Stimulated activated CD4-positive, alpha-beta T cell treated with anti-CD3 and anti-CD28 coated beads, Interleukin-1b, Interleukin-23, amount 100 ng/mL, for 48 hours (primary cell): ENCODE measurements around the gene KCNAB1.

Experiments used
- DNase-seq: peaks from one replicate; pipeline ENCODE4 v3.0.0-alpha.2; 2020

KCNAB1 gene

DNA sequence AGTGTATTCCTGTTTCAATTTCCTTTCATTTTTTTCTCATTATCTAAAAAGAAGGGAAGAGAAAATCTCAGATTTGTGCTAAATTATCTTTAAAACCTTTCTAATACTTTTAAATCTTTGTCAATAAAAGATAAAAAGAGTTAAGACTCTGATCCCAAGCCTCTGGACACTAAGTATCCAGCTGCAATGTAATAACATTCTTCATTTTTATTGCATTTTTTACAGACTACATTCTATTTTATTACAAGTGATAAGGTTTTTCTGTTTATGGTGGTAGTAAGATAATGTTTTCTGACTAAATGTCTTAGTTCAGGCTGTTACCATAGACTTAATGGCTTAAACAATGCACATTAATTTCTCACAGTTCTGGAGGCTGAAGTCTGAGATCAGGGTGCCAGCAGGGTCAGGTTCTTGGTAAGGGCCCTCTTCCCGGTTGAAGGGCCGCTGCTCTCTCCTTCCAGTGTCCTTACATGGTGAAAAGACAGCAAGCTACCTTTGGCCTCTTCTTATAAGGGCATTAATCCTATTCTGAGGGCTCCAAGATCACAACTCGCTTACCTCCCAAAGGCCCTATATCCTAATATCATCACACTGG is 19.7 kb downstream of the KCNAB1 start:
- DNase-seq: no peak

DNA sequence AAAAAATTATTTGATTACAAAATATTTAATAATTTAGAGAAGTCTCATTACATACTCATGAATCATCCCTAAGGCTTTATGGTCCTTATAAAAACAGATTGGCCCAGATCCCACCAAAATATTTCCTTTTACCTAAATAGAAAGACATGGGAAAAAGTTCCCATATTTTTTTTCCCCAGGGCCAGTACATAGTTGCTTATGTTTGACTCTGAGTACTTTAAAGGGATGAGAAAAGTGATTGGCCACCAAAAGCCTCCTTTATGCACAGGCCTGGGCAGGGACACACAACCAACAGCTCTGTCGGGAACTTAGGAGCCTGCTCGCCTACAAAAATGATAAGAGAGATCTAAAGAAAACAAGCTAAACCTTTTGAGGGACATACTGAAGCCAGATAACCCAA is 22.3 kb downstream of the KCNAB1 start:
- no peak for DNase-seq

DNA sequence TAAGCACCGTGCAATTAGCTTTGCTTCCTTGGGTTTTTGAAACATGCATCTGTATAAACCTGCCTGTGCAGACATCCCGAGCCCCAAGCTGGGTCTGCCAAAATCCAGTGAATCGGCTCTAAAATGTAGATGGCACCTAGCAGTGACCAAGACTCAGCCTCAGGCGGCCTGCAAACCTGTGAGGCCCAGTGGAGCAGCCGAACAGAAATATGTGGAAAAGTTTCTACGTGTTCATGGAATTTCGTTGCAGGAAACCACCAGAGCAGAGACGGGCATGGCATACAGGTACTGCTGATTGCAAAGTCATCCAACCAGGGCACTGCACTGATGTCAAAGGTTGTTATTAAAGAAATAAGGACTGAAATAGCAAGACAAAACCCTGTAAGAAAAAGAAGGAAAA is 22.8 kb downstream of the KCNAB1 start:
- DNase-seq: no peak

DNA sequence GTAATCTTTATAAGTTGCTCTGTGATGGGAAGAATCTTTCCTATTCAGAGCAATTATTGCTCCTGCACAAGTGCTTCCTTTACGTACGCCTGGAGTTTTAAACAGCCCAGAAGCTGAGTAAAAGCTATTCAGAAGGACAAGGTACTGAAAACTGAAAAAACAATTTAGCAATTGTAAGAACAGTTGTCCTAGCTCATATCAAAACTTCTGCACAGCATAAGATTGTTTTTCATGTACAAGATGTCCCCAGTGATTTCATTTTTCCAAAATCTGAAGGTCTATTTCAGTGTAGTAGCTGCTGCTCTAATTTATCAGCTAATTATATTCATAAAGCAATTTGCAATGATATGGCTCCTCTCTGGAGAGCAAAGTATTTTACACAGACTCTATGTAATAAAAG is 23.7 kb downstream of the KCNAB1 start:
- DNase-seq: no peak

DNA sequence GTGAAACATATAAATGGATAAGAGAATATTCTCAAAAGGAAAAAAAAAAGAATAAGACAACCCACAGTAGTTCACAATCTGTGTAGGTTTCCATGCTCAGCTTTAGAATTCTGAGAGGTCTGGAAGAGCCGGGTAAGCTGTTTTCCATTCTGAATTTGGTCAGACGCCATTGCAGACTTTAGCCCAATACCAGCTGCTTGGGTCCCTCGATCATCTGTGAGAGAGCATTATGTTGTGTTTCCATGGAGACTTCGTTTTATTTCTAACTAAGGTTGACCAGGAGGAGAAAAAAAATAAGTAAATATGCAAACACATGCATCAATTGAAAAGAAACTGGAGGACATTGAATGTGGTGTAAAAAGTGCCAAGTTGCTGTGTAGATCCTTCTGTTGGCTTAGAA is 25.5 kb downstream of the KCNAB1 start:
- no peak for DNase-seq

DNA sequence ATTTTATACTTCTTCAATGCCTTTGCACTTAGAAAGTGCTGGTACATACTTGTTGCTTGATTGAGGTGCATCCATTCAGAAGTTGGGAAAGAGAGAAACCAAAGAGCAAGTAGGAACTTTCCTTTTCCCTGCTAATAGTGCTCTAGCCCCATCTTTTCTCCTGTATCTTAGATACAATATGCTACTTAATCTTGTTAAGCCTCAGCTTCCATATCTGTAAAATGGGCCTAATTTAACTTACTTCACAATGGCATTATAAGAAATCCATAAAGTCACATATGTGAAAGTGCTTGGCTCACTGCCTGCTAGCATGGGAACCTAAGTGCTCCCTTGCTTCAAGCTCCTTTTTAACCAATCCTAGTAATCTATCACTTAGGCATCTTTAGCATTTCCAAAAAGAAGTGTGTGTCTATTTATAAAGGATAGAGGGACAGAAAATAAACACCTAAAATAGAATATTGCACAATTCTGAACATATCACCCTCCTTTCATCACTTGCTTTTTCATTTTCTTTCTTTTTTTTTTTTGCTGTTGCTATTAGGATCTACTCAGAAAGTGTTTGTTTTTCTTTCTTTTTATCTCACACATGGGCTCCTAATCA is 28.1 kb downstream of the KCNAB1 start:
- no peak for DNase-seq

DNA sequence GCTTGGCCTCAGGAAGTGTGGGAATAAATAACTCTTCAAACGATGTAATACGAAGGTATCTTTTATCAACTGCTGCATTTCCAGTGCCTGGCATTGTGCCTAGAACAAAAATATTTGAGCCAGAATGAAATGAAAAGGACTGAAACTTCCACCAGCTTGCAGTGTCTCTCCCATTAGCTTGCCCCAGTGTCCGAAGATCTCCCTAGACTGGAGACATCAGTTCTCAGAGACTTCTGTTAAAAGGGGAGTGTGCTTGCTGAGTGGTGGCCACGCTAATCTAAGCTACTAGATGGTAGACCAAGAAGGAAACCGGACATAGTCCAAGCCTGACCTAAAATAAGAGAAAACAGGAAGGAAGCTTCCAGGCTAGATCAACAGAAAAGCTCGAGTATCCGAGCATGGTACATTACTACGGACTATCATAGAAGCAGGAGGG is 28.6 kb downstream of the KCNAB1 start:
- no peak for DNase-seq

DNA sequence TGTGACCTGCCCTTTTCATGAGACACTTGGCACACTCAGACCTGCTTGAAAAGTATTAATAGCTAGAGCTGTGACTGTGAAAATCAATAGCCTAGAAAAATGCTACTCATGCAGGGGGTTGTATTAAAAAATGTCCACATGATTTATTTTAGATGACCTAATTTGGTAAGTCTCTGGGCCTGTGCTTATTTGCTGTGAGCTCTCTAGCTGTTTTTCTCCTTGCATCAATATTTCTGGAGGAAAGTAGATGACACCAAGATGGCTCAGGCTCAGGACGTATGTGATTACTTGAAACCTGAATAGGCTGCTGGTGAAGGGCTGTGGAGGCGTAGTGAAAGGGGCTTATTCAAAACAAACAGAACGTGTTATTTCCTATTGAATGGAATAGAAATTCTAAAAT is 29.5 kb downstream of the KCNAB1 start:
- DNase-seq: no peak

DNA sequence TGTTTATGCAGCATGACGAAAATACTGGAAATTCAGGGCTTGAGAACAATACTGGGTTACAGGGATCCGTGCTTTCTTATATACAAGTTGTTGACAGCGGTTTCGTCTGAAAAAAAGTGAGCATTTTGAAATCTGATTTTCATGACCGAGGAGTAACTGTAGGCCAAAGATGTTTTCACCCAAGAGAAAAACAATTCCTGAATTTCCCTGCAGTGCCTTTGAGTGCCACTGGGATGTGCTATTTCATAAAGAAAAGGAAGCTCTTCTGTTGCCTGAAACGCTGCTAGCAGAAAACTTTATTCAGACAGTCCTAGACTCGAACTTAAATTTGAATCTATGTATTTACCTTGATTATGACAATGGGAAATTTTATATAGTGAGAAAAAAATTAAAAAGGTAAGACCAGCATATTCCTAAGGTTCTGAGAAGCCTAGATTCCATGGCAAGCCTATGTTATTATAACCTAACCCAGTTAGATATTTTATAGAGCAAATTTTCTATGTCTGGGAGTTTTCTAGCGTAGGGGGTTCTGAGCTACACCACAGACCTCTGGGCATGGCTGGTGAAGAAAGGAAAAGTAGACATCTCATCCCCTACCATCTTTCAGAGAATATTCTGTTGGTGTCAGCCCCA is 30.2 kb downstream of the KCNAB1 start:
- DNase-seq: peak; percentile 11

DNA sequence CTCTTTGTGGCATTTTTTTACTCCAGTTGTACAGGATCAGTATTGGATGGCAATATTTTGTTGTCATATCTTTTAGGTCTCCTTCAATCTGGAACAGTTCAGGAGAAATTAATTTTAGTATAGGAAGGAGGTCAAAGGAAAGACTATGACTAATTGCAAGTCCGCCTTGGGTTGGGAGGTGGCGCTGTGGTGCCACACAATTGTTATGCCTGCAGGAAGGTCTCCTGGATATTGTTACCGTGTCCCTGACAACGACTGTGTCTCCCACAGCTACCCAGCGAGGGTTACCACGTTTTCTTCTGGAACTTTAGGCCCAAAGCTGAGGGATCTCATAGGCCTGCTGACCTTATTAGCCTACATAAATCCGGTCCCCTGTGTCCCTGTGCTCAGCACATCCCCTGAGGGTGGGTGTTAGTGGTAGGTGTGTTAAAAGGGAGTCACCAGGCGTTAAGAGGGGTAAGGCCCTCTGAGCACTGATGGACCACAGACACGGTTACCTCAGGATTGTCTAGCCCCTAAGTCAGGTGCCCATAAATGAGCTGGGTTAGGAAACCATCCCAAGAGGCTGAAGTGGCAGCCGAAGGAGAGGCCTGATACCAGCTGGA is 31.5 kb downstream of the KCNAB1 start:
- DNase-seq: peak; percentile 53

DNA sequence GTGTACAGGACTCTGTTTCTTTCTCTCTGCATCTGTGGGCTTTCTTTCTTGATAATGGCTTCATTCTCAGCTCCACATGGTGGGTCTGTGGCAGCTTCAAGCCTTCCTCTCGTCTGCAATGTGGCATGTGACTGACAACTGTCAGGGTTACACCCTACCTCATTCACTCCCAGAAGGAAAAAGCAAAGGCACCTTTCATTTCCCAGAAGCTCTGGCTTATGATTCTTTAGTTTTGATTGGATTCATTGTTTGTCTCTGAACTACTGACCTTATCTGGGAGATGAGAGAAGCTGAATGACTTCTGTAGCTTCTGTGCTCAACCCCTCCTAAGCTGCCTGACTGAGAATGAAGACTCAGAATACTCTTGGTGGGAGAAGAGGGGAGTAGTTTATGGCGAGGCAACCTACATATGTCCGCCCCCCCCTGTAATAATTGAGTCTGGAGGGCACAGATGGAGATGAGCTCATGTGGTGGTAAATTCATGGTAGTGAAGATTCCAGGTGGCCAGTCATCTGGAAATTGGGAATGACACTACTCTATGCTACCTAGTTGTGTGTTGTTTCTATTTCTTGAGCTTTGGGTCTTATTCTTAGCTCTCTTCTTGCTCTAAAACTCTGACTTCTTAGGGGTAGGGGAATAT is 38.4 kb downstream of the KCNAB1 start:
- no peak for DNase-seq

DNA sequence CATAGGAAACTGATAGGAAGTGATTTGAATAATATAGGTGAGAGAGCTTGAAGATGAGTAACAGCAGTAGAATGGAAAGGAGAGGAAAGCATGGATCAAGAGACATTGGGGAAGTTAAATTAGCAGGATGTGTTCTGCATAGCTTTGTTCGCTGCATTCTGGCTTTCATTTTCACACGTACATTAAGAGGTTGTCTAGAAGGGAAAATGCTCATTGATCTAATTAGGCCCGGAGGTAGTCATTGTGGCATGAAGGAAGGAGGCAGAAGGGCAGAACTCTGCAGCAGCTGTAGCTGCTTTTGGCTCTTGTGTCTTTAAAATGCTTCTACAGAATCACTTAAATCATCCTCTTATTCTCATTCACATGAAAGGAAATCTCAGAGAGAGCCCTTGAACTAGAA is 40.3 kb downstream of the KCNAB1 start:
- no peak for DNase-seq

DNA sequence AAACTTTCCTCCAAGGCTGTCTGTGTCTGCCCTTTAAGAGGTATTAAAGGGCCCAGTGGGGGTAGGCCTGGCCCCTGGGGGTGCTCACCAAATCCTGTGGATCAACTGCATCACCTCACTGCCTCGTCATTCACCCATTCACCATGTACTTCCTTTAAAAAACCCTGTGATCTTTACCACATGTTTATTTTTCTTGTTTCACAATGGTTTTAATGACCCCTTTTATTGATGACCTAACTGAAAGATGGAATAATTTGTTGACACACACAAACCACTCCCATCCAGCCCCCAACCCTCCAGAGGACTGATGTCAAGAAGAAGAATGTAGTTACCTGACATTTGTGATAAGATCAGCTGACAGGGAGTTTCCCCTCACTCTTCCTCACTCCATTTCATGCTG is 40.8 kb downstream of the KCNAB1 start:
- no peak for DNase-seq

DNA sequence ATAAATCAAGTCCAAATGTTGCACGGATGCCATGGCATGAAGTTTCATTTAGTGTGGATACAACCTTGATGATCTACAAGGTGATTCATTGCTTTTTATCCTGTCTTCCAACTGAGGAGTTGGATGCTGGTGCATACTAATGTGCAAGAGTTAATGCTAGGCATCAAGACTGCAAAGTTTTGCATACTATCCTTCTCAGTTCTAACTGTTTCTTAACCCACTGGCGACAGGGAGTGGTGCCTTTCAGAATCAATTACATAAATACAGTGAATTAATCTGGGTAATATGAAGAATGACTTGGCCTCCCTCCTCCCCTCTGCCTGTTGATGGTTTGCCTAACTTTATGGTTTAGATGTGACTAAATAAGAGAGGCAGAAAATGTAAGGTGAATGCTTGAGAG is 43.5 kb downstream of the KCNAB1 start:
- no peak for DNase-seq

DNA sequence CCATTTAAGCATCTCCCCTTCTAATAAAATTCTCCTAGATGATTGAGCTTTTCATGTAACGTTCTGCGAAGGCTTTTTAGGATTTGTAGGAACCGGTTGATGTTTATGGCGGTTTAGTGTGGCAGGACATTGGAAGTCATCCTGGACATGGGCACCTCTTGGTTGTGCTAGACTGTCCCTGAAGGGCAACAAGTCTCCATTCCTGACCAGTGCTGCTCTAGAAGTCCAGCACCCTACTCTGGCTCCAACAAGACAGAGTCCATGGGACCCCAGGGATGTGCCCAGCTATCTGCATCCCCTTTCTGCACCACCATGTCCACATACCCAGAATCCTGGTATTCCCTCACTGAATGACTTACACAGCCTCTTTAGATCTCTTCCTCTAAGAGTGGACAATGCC is 46.4 kb downstream of the KCNAB1 start:
- no peak for DNase-seq

DNA sequence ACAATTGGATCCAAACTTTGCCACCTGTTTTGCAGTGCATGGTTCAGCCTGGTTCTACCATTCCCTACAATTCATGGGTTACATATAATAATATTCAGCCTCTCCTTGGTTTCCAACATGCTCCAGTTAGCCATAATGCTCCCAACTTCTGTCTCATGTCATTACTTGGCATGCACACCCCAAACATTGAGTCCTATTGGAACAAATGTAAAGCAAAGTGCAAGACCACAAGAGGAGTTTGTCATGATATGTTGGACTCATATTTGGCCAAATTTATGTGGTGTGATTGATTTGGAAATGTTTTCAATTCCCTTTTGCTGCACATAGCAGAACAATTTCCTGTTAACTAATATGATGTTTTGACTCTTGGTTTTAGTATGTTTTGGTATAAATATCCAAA is 50.2 kb downstream of the KCNAB1 start:
- no peak for DNase-seq

DNA sequence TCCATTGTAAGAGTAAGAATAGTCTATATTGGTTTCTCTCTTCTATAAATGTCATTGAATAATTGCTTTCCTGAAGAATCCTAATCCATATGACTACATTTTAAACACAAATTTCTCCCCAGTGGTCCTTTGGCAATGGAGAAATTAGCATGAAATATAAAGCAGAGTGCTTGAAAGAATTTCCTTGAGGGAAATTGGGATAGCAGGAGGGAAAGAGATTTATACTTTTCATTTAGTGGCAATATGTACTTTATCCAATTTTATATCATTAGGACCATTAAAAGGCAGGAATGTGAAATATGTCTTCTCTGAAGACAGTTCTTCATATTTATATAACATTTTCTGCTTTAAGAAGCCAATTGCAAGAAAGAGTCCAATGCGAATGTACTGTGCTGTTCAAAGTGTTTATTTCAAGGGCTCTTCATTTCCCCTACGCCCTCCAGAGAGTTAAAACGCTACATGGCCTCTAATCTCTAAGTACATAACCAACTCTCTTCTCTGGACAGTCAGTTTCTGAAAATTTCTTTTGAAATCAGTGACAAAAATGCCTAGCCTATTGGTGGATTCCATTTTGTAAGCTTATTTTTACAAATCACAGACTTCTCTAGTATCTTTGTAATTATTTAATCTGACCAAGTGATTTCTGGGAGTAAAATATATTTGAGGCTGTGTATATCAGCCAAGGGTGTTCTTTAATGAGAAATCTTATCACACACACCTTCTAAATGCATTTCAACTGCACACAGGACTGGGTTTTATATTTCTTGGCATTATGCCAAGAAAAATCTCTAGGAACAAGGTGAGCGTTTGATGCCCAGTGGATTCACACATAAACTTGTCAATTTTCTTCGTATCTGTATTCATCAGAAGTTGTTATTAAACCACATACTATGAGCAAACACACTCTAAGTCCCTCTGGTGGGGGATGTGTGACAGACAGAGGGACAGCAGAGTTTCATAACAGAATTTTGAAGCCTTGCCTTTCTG is 51.2 kb downstream of the KCNAB1 start:
- DNase-seq: no peak

DNA sequence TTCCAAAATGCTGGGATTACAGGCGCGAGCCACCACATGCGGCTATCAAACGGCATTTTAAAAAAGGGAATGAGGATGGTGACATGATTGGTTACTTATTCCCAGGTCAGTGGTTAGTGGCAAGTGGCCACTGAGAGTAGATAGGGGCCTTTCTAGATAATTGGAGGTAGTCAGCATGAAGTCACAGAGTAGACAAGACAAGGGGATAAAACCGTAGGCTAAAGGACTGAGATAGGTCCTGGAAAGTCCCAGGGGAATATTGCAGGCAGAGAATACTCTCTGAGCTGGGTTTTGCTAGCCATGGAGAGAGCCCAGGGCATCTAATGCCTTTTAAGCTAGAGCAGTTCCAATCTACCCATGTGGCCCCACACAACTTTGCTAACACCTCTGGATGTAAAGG is 52.2 kb downstream of the KCNAB1 start:
- no peak for DNase-seq

DNA sequence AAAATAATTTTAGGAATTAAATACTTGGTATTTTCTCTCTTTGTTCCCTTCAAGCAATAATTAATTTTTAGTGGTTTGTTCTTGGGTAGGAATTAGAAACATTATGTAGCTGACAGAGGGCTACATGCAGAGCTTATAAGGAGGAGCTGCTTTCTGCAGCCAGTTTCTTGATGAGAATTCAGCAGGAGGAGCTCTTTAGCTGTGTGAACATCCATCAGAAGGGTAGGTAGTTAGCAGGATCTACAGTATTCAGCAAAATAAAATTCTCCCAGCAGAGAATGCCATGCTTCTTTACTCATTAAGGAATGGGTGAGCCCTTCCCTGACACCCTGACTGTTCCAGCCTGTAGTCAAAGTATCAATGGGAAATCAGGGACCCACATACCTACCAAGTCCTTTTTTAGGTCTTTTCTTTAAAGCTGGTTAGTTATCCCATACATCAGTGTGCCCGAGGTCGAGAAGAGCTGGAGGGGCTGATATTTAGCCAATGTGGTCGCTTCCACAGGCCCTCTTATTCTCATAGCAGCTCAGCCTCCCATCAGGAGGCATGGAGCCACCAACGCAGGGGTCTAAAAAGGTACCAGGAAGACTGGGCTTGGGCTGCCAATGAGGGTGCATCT is 54.0 kb downstream of the KCNAB1 start:
- DNase-seq: no peak

DNA sequence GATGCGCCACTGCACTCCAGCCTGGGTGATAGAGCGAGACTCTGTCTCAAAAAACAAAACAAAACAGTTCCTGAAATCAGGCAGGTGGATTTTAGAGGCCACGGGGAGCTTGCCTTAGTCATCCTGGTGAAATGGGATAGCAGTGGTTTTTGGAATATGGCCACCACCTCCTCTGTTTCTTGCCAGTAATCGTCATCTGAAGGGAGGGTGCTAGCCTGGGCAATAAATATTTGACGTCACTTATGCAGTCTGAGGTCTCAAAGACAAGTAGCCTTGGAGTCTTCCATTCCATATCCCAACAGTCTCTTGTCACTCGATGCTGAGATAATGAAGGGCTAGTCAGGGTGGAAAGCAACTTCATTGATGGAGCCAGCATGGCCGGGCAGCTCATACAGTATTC is 55.2 kb downstream of the KCNAB1 start:
- DNase-seq: no peak

DNA sequence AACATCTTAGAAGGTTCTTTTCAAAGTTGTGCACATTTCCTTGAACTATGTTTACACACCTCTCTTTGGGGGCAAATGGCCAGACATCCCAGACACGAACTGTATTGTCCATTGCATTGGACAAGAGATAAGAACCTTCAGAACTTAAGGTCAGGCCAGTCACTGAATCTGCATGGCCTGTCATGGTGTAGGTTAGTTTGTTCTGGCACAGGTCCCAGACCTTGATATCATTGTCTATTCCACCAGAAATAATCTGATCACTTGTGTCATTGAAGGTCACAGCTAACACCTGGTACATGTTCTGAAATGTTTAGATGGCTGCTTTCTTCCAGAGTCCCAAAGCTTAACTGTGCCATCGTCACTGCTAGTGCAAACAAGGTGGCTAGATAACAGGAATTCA is 55.7 kb downstream of the KCNAB1 start:
- DNase-seq: no peak

DNA sequence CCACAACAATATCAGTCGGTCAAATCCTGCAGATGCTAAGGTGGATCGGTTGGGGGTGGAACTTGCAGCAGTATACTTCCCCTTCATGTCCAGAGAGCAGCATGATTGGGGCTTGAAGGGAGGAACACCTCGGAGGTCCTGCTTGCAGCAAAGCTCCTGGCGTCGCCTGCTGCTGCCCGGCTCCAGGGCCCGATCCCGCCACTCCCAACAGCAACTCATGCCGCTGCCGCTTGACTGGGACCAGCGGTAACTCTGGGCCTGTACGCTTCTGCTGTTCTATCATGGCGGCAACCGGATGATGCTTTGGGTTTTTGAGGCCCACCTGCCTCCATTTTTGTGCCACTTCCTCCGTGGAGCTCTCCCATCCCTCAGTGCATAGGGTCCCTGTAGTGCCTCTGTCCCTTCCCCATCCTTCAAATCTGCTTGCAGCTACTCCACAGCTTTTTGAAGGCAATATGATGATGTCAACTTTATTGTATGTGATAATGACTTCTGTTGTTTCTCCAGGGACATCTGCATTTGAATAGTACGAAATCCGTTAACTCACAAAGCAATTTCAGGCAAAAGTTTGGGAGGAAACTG is 56.3 kb downstream of the KCNAB1 start:
- no peak for DNase-seq
